ENCODE results near the gene ACAD8. TPM values are rescaled to one million over a fixed set of nuclear protein-coding genes. Genes with fewer than 3 reads are reported as not detected.

The ACAD8 gene
- polyA plus RNA-seq, 1 donor (not counting 4 experiments of a cell fraction or from before 2014, with no cell fraction given): 21.7 TPM

GRCh38 chr11:134233729-134234179 lies 19.6 kb upstream of the ACAD8 start:
- Histone ChIP-seq H3K36me3 (ENCODE audit: control insufficient read depth in 2 of 2, extremely low read depth in 1 of 2, insufficient read depth in 2 of 2, low read length in 2 of 2) (peaks cover 6 to 17% of the 10 kb centered on the region in 2 experiments), H4K20me1 (ENCODE audit: control insufficient read depth, extremely low read depth, insufficient read depth, low read length) (no peaks in the 10 kb centered on the region), H3K79me2 (ENCODE audit: control insufficient read depth, insufficient read depth, low read length) (peaks cover 47% of the 10 kb centered on the region), H2AFZ (ENCODE audit: control insufficient read depth, low read length) (no peak overlapping the region), H3K9me3 (ENCODE audit: control insufficient read depth, low read depth, low read length) (no peaks in the 10 kb centered on the region), H3K9ac (ENCODE audit: control insufficient read depth, extremely low read depth, insufficient read depth, low read length) (no peak overlapping the region), H3K9me1 (ENCODE audit: control insufficient read depth, extremely low read depth, insufficient read depth, low read length) (no peaks in the 10 kb centered on the region), H3K4me1 (ENCODE audit: control insufficient read depth, extremely low read depth, insufficient read depth, low read length) (no peaks in the 10 kb centered on the region), H3K4me3 (ENCODE audit: control insufficient read depth in 2 of 3, extremely low read depth in 1 of 3, insufficient read depth in 2 of 3, low read depth in 1 of 3, low read length in 3 of 3) (no peak overlapping the region), H3K27ac (ENCODE audit: control insufficient read depth, insufficient read depth, low read length) (no peak overlapping the region), H3K27me3 (ENCODE audit: control insufficient read depth, extremely low read depth, insufficient read depth, low read length) (no peaks in the 10 kb centered on the region), H3K4me2 (ENCODE audit: control insufficient read depth, extremely low read depth, insufficient read depth, low read depth, low read length) (no peak overlapping the region)
- dilution Hi-C loops (cut with MboI; ENCODE audit: extremely low pct_ligation_motif_present, low sequenced_read_pairs): no loop called here
- TF ChIP-seq EZH2 (IDR thresholded peaks at IDR 0.05; ENCODE audit: low read length): no peak
- no peak for TF ChIP-seq CTCF (optimal IDR thresholded peaks at IDR 0.05 in 1 of 3, IDR thresholded peaks at IDR 0.05 in 1 of 3, conservative IDR thresholded peaks at IDR 0.05 in 1 of 3; ENCODE audit: extremely low read depth in 1 of 3, insufficient read depth in 2 of 3, low read length in 3 of 3)
- FAIRE-seq (no peak), DNase-seq (ENCODE audit: low read depth, low spot score) (no peak)

- no peak for FAIRE-seq
- Histone ChIP-seq H3K36me3 (ENCODE audit: control insufficient read depth in 2 of 2, extremely low read depth in 1 of 2, insufficient read depth in 2 of 2, low read length in 2 of 2) (peaks cover 7 to 25% of the 10 kb centered on the region in 2 experiments), H3K79me2 (ENCODE audit: control insufficient read depth, insufficient read depth, low read length) (peaks cover 32% of the 10 kb centered on the region)
Observed at GRCh38 chr11:134235399-134235798, 18.0 kb upstream of the ACAD8 start.

More at GRCh38 chr11:134235399-134235798, 18.0 kb upstream of the ACAD8 start:
- no peak for DNase-seq (ENCODE audit: low read depth, low spot score)
- no peak for TF ChIP-seq EZH2 (IDR thresholded peaks at IDR 0.05; ENCODE audit: low read length)
- no peak for TF ChIP-seq CTCF (optimal IDR thresholded peaks at IDR 0.05 in 1 of 3, IDR thresholded peaks at IDR 0.05 in 1 of 3, conservative IDR thresholded peaks at IDR 0.05 in 1 of 3; ENCODE audit: extremely low read depth in 1 of 3, insufficient read depth in 2 of 3, low read length in 3 of 3)
- no peaks in the 10 kb centered on the region for H3K9me3 ChIP-seq (ENCODE audit: control insufficient read depth, low read depth, low read length)
- no peak overlapping the region for H3K9ac ChIP-seq (ENCODE audit: control insufficient read depth, extremely low read depth, insufficient read depth, low read length)
- H3K4me2 ChIP-seq (ENCODE audit: control insufficient read depth, extremely low read depth, insufficient read depth, low read depth, low read length): no peak overlapping the region
- no peaks in the 10 kb centered on the region for H4K20me1 ChIP-seq (ENCODE audit: control insufficient read depth, extremely low read depth, insufficient read depth, low read length)
- H3K27me3 ChIP-seq (ENCODE audit: control insufficient read depth, extremely low read depth, insufficient read depth, low read length): no peaks in the 10 kb centered on the region
- no peaks in the 10 kb centered on the region for H3K9me1 ChIP-seq (ENCODE audit: control insufficient read depth, extremely low read depth, insufficient read depth, low read length)
- H3K4me1 ChIP-seq (ENCODE audit: control insufficient read depth, extremely low read depth, insufficient read depth, low read length): no peaks in the 10 kb centered on the region
- dilution Hi-C loops (cut with MboI; ENCODE audit: extremely low pct_ligation_motif_present, low sequenced_read_pairs): no loop called here
- H3K27ac ChIP-seq (ENCODE audit: control insufficient read depth, insufficient read depth, low read length): no peak overlapping the region
- H3K4me3 ChIP-seq (ENCODE audit: control insufficient read depth in 2 of 3, extremely low read depth in 1 of 3, insufficient read depth in 2 of 3, low read depth in 1 of 3, low read length in 3 of 3): no peak overlapping the region
- no peak overlapping the region for H2AFZ ChIP-seq (ENCODE audit: control insufficient read depth, low read length)

All from keratinocyte (primary cell).